H9 (cell line): ENCODE data around the gene FOXJ3. TPM values are rescaled to one million over a fixed set of nuclear protein-coding genes. Genes with fewer than 3 reads are reported as not detected.

ENCODE experiments used
- DNase-seq: peaks from one replicate; pipeline ENCODE4 v3.0.0-alpha.2; 2017
- H2AFZ ChIP-seq: one replicate; pipeline ENCODE4 v1.6.1; 2013; ENCODE audit warnings: mild to moderate bottlenecking, low read length, control low read depth, moderate library complexity
- H2AK5ac ChIP-seq: 2 replicates; pipeline ENCODE4 v1.6.1; 2013; ENCODE audit warnings: low read length, control low read depth, mixed read lengths; ENCODE audit not compliant: insufficient read length
- H2BK120ac ChIP-seq: one replicate; pipeline ENCODE4 v1.6.1; 2013; ENCODE audit warnings: low read depth, mild to moderate bottlenecking, low read length, control low read depth, inconsistent platforms; ENCODE audit not compliant: poor library complexity, severe bottlenecking
- H2BK12ac ChIP-seq: 2 replicates; pipeline ENCODE4 v1.6.1; 2013; ENCODE audit warnings: low read length, control low read depth, mixed read lengths, low read depth; ENCODE audit not compliant: insufficient read length
- H2BK15ac ChIP-seq: 2 replicates; pipeline ENCODE4 v1.6.1; 2013; ENCODE audit warnings: low read depth, low read length, control low read depth
- H2BK20ac ChIP-seq: one replicate; pipeline ENCODE4 v1.6.1; 2013; ENCODE audit warnings: low read depth, mild to moderate bottlenecking, low read length, control low read depth, inconsistent platforms; ENCODE audit not compliant: poor library complexity, severe bottlenecking
- H2BK5ac ChIP-seq: 2 replicates; pipeline ENCODE4 v1.6.1; 2013; ENCODE audit warnings: low read length, control low read depth, mixed read lengths; ENCODE audit not compliant: insufficient read length
- H3K14ac ChIP-seq: 2 replicates; pipeline ENCODE4 v1.6.1; 2013; ENCODE audit warnings: low read length, control low read depth; ENCODE audit not compliant: insufficient read depth
- H3K18ac ChIP-seq: 2 replicates; pipeline ENCODE4 v1.6.1; 2013; ENCODE audit warnings: low read depth, mild to moderate bottlenecking, mixed read lengths, low read length, control low read depth; ENCODE audit not compliant: insufficient read length
- H3K23ac ChIP-seq: 2 replicates; pipeline ENCODE4 v1.6.1; 2013; ENCODE audit warnings: low read length, control low read depth, mixed read lengths, low read depth; ENCODE audit not compliant: insufficient read length
- H3K23me2 ChIP-seq: 2 replicates; pipeline ENCODE4 v1.6.1; 2013; ENCODE audit warnings: low read depth, mild to moderate bottlenecking, mixed read lengths, low read length, control low read depth; ENCODE audit not compliant: insufficient read length, poor library complexity, severe bottlenecking
- H3K27ac ChIP-seq: 2 replicates; pipeline ENCODE4 v1.5.1; 2013; ENCODE audit warnings: low read length, control low read depth, mixed read lengths, low read depth; ENCODE audit not compliant: insufficient read length
- H3K27me3 ChIP-seq: 2 replicates; pipeline ENCODE4 v1.6.1; 2013; ENCODE audit warnings: low read length, control low read depth, inconsistent platforms; ENCODE audit not compliant: insufficient read depth
- H3K4ac ChIP-seq: 2 replicates; pipeline ENCODE4 v1.6.1; 2013; ENCODE audit warnings: low read depth, mild to moderate bottlenecking, control low read depth, inconsistent platforms, low read length, moderate library complexity
- H3K4me1 ChIP-seq: 2 replicates; pipeline ENCODE4 v1.6.1; 2013; ENCODE audit warnings: low read length, control low read depth, inconsistent platforms; ENCODE audit not compliant: insufficient read depth
- H3K4me2 ChIP-seq: 2 replicates; pipeline ENCODE4 v1.6.1; 2013; ENCODE audit warnings: low read length, control low read depth, mixed read lengths; ENCODE audit not compliant: insufficient read length, insufficient read depth
- H3K56ac ChIP-seq: 2 replicates; pipeline ENCODE4 v1.6.1; 2013; ENCODE audit warnings: low read depth, mild to moderate bottlenecking, mixed read lengths, low read length, control low read depth; ENCODE audit not compliant: insufficient read length
- H3K79me1 ChIP-seq: 2 replicates; pipeline ENCODE4 v1.6.1; 2013; ENCODE audit warnings: low read depth, mild to moderate bottlenecking, moderate library complexity, low read length, control low read depth, inconsistent platforms; ENCODE audit not compliant: insufficient read depth, poor library complexity, severe bottlenecking
- H3K79me2 ChIP-seq: 2 replicates; pipeline ENCODE4 v1.6.1; 2013; ENCODE audit warnings: low read length, control low read depth, inconsistent platforms; ENCODE audit not compliant: insufficient read depth
- H3K9ac ChIP-seq: 2 replicates; pipeline ENCODE4 v1.6.1; 2013; ENCODE audit warnings: low read length, control low read depth, mixed read lengths; ENCODE audit not compliant: insufficient read length; ENCODE audit errors: extremely low read depth
- H3K9me3 ChIP-seq: one replicate; pipeline ENCODE4 v1.6.1; 2013; ENCODE audit warnings: low read depth, low read length, inconsistent platforms; ENCODE audit not compliant: control insufficient read depth
- H3T11ph ChIP-seq: one replicate; pipeline ENCODE4 v1.6.1; 2013; ENCODE audit warnings: mild to moderate bottlenecking, low read length, control low read depth, inconsistent platforms
- H4K20me1 ChIP-seq: one replicate; pipeline ENCODE4 v1.6.1; 2013; ENCODE audit not compliant: control insufficient read depth, insufficient read length, insufficient read depth
- H4K5ac ChIP-seq: 2 replicates; pipeline ENCODE4 v1.6.1; 2013; ENCODE audit warnings: low read depth, mild to moderate bottlenecking, mixed read lengths, low read length, control low read depth; ENCODE audit not compliant: insufficient read length
- H4K8ac ChIP-seq: replicated peaks from 2 replicates; pipeline ENCODE4 v1.6.1; 2013; ENCODE audit warnings: low read length, control low read depth, mixed read lengths, low read depth; ENCODE audit not compliant: insufficient read length
- H4K91ac ChIP-seq: 2 replicates; pipeline ENCODE4 v1.6.1; 2013; ENCODE audit warnings: low read depth, mild to moderate bottlenecking, moderate library complexity, mixed read lengths, low read length, control low read depth; ENCODE audit not compliant: insufficient read length
- H3K27ac Mint-ChIP-seq, 3 experiments: 2 replicates in 2 of 3; 3 replicates in 1 of 3; pipeline ENCODE4 v1.8.0; 2020 to 2021; ENCODE audit warnings: mixed read lengths in 3 of 3, mild to moderate bottlenecking in 1 of 3, moderate library complexity in 1 of 3
- H3K27me3 Mint-ChIP-seq: 2 replicates; pipeline ENCODE4 v1.8.0; 2021; ENCODE audit warnings: low read depth, mild to moderate bottlenecking, moderate library complexity, mixed read lengths
- H3K36me3 Mint-ChIP-seq, 3 experiments: 2 replicates in 2 of 3; 3 replicates in 1 of 3; pipeline ENCODE4 v1.8.0; 2020 to 2021; ENCODE audit warnings: low read depth in 3 of 3, mixed read lengths in 3 of 3; ENCODE audit not compliant: insufficient read depth in 1 of 3
- H3K4me1 Mint-ChIP-seq, 2 experiments: 2 replicates each; pipeline ENCODE4 v1.8.0; 2020; ENCODE audit warnings: mixed read lengths in 2 of 2
- H3K4me3 Mint-ChIP-seq, 2 experiments: 2 replicates in 1 of 2; 3 replicates in 1 of 2; pipeline ENCODE4 v1.8.0; 2020 to 2021; ENCODE audit warnings: mild to moderate bottlenecking in 2 of 2, mixed read lengths in 2 of 2, moderate library complexity in 1 of 2
- H3K9me3 Mint-ChIP-seq, 2 experiments: 2 replicates in 1 of 2; 3 replicates in 1 of 2; pipeline ENCODE4 v1.8.0; 2020; ENCODE audit warnings: mild to moderate bottlenecking in 2 of 2, mixed read lengths in 2 of 2, moderate library complexity in 1 of 2
- WGBS: extraction: QIAGEN DNeasy Blood & Tissue Kit; methylation state at CpG from one replicate; pipeline ENCODE4 v1.1.7; 2013; ENCODE audit warnings: missing lambda C conversion rate, low lambda C conversion rate, mixed read lengths; ENCODE audit not compliant: insufficient read length; ENCODE audit errors: extremely low coverage; 5-methylcytosine and 5-hydroxymethylcytosine counted together
- total RNA-seq: library from RNA; stranded (reverse); gene quantifications from 2 replicates; pipeline ENCODE4 v1.2.1, GENCODE V29; 2021
- TF ChIP-seq, protein P1 (sequence below): fragments of 200-600 bp; sonication (generic); conservative IDR thresholded peaks from 3 replicates; pipeline ENCODE4 v1.8.0; 2021; ENCODE audit warnings: antibody characterized with exemption, mild to moderate bottlenecking

Gene FOXJ3
- total RNA-seq, 1 experiment from 2014 or later: 49.9 TPM

DNA sequence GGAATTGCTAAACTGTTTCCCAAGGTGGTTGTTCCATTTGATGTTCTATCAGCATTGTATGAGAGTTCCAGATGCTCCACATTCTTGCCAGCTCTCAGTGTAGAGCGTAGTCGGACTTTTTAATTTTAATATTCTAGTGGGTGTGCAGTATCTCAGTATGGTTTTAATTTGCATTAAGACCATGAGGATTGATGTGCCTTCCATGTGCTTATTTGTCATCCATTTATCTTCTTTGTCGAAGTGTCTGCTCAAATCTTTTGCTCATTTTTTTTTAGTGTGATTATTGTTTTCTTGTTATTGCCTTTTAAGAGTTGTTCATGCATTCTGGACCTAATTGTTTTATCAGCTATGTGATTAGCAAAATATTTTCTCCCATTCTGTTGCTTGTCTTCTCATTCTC is 195.6 kb downstream of the FOXJ3 start:
- no peak overlapping the region for H2BK12ac ChIP-seq
- no peaks in the 10 kb centered on the region for H3K79me1 ChIP-seq
- H3K4ac ChIP-seq: no peak overlapping the region
- H3K27me3 Mint-ChIP-seq: no peaks in the 10 kb centered on the region; the same call in none of the 2 replicates
- H3K4me3 Mint-ChIP-seq: no peak overlapping the region
- H3K27ac ChIP-seq: no peak overlapping the region
- H4K5ac ChIP-seq: no peak overlapping the region
- no peaks in the 10 kb centered on the region for H3K9me3 ChIP-seq
- H2AFZ ChIP-seq: no peak overlapping the region
- H3T11ph ChIP-seq: no peak overlapping the region
- H2BK15ac ChIP-seq: no peak overlapping the region
- no CpG with 5 or more reads among the region's 3 CpGs for WGBS
- H3K18ac ChIP-seq: no peak overlapping the region
- H3K4me2 ChIP-seq: no peak overlapping the region
- no peaks in the 10 kb centered on the region for H3K23me2 ChIP-seq
- no peak overlapping the region for H2BK5ac ChIP-seq
- H3K36me3 Mint-ChIP-seq: no peaks in the 10 kb centered on the region
- no peaks in the 10 kb centered on the region for H3K4me1 ChIP-seq
- no peak overlapping the region for H2AK5ac ChIP-seq
- no peak overlapping the region for H3K9ac ChIP-seq
- H3K27ac Mint-ChIP-seq: no peak overlapping the region
- no peak overlapping the region for H2BK20ac ChIP-seq
- H4K20me1 ChIP-seq: no peaks in the 10 kb centered on the region
- no peak overlapping the region for H3K56ac ChIP-seq
- DNase-seq: no peak
- no peak overlapping the region for H3K23ac ChIP-seq
- H4K8ac ChIP-seq: no peak overlapping the region
- no peak overlapping the region for H2BK120ac ChIP-seq
- no peak overlapping the region for H4K91ac ChIP-seq
- no peaks in the 10 kb centered on the region for H3K9me3 Mint-ChIP-seq
- H3K4me1 Mint-ChIP-seq: no peaks in the 10 kb centered on the region
- H3K79me2 ChIP-seq: no peaks in the 10 kb centered on the region
- no peaks in the 10 kb centered on the region for H3K27me3 ChIP-seq
- TF ChIP-seq, protein P1, sequence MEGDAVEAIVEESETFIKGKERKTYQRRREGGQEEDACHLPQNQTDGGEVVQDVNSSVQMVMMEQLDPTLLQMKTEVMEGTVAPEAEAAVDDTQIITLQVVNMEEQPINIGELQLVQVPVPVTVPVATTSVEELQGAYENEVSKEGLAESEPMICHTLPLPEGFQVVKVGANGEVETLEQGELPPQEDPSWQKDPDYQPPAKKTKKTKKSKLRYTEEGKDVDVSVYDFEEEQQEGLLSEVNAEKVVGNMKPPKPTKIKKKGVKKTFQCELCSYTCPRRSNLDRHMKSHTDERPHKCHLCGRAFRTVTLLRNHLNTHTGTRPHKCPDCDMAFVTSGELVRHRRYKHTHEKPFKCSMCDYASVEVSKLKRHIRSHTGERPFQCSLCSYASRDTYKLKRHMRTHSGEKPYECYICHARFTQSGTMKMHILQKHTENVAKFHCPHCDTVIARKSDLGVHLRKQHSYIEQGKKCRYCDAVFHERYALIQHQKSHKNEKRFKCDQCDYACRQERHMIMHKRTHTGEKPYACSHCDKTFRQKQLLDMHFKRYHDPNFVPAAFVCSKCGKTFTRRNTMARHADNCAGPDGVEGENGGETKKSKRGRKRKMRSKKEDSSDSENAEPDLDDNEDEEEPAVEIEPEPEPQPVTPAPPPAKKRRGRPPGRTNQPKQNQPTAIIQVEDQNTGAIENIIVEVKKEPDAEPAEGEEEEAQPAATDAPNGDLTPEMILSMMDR: no peak
- H3K14ac ChIP-seq: no peak overlapping the region
